Left forelimb (tissue), 1 donor: ENCODE data around the gene CAMK2A.
"Not testable (repeated sequence)": the region's sequence is repeated elsewhere in the genome, so short reads cannot be mapped to it uniquely, and the experiment has no call there.

Experiments used
- DNase-seq: peaks from one replicate; pipeline ENCODE4 v3.0.0-alpha.2; 2018; ENCODE audit warnings: low spot score

Gene CAMK2A

DNA sequence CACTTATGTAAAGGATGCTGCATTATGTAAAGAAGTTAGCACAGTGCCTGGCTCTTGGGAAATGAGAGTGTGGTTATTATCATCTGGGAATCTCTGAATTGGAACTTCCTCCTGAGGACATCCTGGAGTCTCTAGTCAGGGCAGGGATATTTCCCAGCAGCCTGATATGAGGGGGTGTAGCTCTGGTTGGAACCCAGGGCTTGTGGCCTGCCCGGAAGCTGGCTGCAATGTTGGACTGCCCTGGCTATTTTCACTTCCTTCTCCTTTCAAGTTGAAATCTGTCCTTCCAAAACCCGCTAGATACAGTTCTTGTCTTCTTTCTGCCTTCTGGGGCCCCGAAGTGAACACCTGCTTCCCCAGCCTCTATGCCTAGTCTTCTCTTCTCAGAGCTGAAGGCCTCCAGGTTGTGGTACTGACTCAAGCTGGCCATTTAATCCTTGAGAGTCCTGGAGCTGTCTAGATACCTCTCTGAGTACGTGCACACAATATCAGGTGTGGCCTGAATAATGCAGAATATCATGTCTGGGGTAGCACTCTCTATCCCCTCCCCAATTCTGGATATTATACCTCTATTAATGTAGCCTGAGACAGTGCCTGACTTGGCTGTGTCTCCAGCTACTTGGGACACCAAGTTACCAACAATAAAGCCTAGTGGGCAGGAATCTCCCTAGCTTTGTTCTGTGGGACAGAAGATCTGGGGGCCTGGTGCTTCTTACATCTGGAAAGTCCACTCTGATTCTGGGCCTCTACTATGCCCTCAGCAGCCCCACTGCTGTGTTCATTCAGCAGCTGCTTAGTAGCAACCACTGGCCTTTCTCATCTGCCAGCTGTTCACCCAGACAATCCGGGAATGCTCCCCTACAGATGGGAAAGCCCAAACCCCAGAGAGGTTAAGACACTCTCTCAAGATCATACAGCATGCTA is 54.7 kb downstream of the CAMK2A start:
- no peak for DNase-seq

- not testable (repeated sequence) for DNase-seq
These were observed 55.9 kb downstream of the CAMK2A start for GRCh38 chr5:150233706-150234105.

GRCh38 chr5:150230842-150231241 is 58.7 kb downstream of the CAMK2A start:
- no peak for DNase-seq

DNA sequence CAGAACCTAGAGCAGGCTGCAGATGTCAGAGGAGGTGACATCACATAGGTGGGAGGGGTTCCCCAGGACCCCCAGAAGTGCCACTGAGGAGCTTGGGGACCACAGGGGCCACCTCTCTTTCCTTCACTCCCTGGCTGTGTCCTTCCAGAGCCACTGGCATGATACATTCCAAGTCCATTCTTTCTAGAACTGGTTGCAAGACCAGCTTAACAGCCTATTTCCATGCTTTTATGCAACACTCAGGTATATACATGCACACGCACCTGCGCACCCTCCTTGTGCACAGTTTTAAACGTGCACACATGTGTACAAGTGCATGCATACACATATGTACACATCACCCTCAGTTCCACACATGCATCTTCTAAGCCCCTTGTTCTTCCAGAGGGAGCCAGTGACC is 60.0 kb downstream of the CAMK2A start:
- no peak for DNase-seq

DNA sequence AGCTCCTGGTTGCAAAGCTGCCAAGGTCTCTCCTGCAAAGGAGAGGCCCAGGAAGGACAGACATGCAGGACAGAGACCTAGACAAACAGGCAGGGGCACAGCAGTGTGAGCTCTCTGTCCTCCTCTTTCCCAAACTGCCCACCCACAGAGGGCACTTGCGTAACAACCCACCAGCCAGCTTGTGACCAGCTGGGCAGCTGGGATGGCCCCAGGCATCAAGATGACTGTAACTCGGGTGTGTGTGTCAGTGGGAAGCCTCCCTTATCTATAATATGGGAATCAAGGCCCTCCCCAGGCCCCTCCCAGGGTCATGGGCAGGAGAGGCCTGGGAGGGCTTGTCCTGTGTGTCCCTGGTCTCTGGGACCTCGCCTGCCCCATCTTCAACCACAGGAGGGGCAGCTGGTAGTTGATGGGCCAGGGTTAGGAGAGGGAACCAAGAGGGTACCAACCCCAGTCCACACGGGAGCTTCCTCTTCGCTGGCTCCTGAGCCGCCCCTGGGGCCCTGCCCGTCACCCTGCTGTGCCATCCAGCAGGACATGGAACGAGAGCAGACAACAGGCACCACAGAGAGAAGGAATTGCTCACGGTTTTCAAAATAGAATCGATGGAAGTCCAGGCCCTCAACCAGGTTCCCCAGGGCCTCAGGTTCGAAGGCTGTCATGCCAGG is 61.8 kb downstream of the CAMK2A start:
- DNase-seq, result no peak

GRCh38 chr5:150227036-150227435 is 62.5 kb downstream of the CAMK2A start:
- no peak for DNase-seq

GRCh38 chr5:150224483-150225027 is 65.0 kb downstream of the CAMK2A start:
- no peak for DNase-seq

GRCh38 chr5:150223474-150223873 is 66.1 kb downstream of the CAMK2A start:
- no peak for DNase-seq

- DNase-seq, result no peak
These were observed 66.7 kb downstream of the CAMK2A start for GRCh38 chr5:150222906-150223305.

GRCh38 chr5:150221471-150221870 is 68.1 kb downstream of the CAMK2A start:
- no peak for DNase-seq

GRCh38 chr5:150219861-150220260 is 69.7 kb downstream of the CAMK2A start:
- DNase-seq, result no peak

DNA sequence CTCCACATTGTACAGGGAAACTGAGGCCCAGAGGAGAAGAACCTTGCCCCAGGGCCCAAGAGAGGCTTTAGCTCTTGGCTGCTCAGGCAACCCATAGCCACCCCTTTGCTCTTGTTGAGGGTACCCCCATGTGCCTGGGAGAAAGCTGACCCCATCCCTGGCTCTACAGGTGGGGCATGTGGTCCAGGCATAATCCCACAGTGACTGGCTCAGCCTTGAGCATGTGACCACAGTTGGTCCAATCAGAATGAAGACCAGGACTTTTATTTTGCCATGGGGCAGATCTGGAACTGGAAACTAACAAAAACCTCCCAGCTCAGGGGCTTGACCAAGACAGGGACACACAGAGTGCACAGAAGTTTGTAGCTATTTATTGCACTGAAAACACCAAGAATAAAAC is 70.4 kb downstream of the CAMK2A start:
- no peak for DNase-seq

DNA sequence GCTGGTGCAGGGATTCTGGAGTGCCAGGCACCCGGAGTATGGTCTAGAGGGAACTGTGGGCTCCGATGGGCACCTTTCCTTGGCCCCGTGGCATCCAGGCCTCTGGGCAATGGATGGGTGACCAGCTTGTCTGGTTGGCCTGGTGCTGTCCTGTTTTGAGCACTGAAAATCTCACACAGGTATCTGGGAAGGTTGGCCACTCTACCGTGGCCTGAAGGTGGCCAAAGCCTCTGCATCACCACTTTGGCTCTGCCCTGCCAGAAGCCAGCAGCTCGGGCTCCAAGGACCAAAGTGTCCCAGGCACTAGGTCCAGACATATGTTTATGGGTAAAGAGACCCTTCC is 70.9 kb downstream of the CAMK2A start:
- DNase-seq, result no peak

GRCh38 chr5:150217873-150218692 is 71.5 kb downstream of the CAMK2A start:
- peak; percentile 85 for DNase-seq

- DNase-seq, result no peak
These were observed 72.5 kb downstream of the CAMK2A start for GRCh38 chr5:150217038-150217437.

- DNase-seq, result peak; percentile 79
These were observed 73.3 kb downstream of the CAMK2A start for GRCh38 chr5:150215979-150216944.

DNA sequence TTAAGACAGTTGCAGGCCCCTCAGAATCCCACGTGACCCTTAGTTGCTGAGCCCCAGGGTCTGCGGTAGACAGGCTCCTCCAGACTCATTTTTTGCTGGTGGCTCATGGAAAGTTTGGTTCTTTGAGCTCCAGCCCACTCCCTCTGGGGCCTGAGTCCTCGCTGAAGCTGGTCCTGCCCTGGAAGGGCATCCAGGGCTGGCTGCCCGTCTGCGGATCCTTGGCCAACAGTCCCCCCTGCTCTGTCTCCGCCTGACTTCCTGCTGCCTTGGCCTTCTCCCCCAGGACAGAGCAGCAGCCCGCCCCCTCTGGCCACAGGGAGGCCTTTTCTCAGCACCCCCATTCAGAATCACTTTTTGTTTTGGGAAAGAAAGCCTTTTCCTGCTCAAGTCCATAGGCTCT is 75.3 kb downstream of the CAMK2A start:
- no peak for DNase-seq

- DNase-seq, result no peak
These were observed 76.0 kb downstream of the CAMK2A start for GRCh38 chr5:150213530-150213929.

- no peak for DNase-seq
These were observed 78.2 kb downstream of the CAMK2A start for GRCh38 chr5:150211156-150212030.

- DNase-seq, result no peak
These were observed 78.9 kb downstream of the CAMK2A start for GRCh38 chr5:150210644-150211043.
